HG03378 (cell line): Measurements from ENCODE around the gene BSN.
"Not testable (repeated sequence)": the region's sequence is repeated elsewhere in the genome, so short reads cannot be mapped to it uniquely, and the experiment has no call there.

Experiments used
- ATAC-seq: cut with Tn5 transposase; IDR thresholded peaks from one replicate; pipeline ENCODE4 v1.9.1; 2021; ENCODE audit warnings: mild to moderate bottlenecking, moderate library complexity; ENCODE audit not compliant: unreplicated experiment

Gene BSN

DNA sequence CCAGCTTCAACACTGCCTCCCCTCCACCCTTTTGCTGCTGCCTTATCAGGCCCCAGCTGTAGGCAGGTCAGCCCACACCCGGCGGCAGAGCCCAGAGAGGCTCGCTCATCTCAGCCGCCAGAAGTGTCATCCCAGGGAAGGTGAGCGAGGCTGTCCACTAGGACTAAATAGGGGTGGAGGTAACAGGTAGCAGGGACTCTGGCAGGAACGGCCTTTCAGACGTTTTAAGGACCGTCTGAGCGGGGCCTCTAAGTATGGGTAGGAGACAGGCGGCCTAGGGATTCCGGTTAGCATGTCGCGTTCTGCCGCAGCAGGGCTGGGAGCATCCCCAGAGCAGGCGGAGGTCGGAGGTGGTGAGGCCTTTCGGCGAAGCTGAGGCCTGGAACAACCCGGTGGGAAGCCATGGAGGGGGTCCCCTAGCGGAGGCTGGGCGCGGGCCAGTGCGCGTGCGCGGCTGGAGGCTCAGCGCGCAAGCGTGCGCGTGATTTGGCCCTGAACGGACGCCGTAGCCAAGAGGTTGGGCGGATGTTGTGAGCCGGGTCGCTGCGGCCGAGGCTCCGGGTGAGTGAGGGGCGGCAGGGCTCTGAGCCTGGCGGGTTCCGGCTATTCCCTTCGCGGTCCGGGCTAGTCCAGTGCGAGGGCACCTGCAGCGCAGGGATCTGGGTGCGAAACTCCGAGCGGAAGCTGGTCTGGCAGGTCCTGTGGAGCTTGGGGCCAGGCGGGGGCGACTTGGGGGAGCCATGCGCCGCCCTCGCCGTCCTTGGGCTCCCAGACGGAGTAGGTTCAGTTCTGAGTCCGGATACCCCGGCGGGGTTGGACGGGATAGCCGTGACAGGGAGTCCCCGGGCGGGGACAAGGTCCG, 135.0 kb downstream of the BSN start, which contains the start of the genes MST1 and RNF123:
TSS of gene MST1 (minus strand) at position 429 of the 862 bp plus-strand sequence. CDS start 783 bp downstream, outside the sequence.
TSS of gene RNF123 (plus strand) at position 512 of the 862 bp plus-strand sequence. CDS start 1,609 bp downstream, outside the sequence.
- ATAC-seq: peak; percentile 36

DNA sequence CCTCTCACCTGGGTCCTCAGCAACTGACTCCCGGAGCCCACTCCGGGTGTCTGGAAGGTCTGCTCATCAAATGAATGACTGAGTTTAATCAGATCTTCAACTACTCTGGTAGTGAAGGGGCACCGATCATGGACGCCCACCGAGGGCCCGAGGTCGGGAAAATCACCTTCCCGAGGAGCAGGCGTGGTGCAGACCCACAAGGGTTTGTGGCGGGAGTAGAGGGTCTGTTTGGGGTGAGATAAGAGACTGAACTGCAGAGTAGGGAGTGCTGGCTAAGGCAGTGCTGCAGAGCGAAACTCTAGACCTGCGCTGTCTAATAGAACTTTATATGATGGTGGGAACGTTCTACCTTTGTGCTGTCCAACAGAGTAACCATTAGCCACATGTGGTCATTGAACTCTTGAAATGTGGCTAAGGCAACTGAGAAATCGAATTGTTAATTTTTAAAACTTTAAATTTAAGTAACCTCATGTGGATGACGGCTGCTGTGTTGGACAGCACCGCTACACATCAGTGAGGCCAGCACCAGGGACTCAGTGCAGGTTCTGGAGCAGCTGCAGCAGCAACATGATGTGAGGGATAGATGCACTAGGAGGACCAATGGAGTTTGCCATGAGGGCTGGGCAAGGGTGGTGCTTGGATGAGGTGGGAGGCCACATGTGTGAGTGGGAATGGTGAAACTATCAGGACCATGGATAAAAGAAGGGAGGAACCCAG, 135.8 kb downstream of the BSN start:
- not testable (repeated sequence) for ATAC-seq

DNA sequence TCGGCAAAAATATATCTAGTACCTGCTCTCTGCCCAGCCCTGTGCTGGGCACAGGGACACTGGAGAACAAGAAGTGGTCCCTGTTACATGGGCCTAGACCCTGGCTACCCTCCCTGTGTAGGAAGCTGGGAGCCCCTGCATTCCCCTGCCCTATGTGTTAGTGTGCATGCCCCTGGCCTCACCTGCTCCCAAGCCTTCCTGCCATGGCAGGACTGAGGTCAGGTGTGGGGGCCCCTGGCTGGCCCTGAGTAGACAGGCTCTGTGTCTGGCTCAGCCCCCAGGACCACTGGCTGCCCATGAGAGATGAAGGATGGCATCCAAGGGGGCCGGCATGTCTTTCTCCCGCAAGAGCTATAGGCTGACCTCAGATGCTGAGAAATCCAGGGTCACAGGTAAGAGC, 136.6 kb downstream of the BSN start:
- not testable (repeated sequence) for ATAC-seq

DNA sequence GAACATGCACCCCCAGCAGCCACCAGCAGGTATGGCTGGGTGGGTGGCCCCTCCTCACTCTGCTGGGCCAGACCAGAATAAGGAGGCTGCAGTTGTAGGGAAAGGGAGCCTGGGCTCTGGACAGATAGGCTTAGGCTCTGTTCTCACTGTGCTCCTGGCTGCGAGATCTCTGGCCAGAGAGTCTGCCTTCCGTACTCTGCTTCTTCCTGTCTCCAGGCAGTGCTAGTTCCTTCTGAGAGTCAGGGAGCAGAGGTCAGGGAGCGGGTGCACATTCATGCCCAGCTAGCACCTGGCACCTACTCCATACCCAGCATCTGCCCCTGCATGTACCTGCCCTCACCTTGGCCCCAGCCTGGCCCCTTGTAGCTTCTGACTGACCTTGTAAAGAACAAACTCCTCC, 137.2 kb downstream of the BSN start:
- ATAC-seq: not testable (repeated sequence)

DNA sequence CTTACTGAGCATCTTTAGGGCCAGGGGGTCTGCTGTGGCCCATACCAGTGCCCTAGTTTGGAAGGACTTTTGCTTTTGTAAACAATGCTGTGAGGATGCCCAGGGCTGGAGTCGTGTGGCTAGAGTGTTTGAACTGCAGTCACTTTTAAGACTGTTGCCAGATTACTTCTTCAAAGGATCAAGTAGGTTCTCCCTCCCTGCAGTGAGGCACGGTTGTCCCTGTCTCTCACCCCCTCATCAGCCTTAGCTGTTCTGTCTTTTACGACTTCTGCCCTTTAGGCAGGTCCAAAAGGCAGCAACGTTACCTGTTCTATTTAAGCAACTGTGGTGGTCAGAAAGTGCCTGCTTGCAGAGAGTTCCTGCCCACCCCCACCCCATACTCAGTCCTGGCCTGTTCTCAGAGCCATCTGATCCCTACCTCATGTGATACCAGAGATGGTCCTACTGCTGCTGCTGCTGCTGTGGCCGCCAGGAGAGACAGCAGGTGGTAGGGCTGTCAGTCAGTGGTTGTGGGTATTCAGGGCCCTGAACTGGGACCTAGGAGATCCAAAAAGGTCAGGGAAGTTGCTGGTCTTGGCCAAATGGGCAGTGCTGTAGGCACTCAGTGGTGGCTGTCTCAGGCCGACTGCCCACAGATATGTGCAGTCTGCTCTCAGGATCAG, 140.3 kb downstream of the BSN start:
- ATAC-seq: not testable (repeated sequence)

DNA sequence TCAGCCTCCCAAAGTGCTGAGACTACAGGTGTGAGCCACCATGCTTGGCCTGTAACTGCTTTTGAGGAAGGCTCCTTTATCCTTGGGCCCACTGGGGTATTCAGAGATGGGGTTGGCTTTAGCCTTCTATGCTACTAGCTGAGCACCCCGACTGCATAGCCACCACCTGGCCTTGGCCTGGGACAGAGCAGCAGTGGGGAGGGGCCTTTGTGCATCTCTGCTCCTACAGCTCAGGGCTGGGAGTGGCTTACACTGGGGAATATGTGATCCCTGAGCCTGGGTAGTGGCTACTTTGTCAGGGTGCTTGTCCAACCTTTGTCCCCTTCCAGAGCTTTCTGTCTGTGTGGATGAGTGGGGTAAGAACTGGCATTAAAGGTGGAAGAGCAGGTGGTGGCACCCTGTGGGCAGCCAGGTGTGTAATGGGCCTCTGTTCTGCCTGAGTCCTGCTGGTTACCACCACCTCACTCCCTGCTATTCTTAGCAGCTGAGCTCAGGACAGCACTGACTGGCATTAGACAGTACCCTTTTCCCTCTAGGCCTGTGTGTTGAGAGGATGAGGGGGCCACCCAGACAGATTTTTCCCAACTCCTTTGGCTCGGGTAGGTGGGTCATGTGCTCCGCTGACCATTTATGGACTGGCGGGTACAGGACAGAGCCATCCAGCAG, 141.2 kb downstream of the BSN start:
- not testable (repeated sequence) for ATAC-seq

DNA sequence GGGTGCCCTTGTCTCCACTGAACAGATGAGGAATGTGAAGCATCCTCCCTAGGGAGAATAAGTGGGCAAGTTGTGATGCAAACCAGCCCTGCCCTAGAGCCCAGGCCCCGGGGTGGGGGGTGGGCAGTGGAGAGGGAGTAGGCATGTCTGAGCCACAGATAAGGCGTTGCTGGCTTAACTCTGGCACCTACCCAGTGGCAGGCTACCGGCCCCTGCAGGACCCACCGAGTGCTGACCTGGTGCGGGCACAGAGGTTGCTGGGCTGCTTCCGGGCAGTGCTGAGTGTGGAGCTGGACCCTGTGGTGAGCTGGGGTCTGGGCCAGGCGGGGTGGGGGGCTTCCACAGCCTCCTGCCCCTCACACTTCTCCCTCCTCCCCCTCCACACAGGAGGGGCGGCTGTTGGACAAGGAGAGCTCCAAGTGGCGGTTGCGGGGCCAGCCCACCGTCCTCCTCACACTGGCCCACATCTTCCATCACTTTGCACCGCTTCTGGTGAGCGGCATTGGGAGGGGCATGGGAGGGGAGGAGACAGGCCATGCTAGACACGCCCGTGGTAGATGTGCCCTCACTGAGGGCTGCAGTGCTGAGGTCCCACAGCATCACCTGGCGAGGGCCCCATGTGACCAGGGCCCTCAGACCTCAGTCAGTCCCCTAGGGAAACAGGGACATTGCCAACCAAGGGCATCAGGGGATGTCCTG, 145.2 kb downstream of the BSN start:
- ATAC-seq: no peak

DNA sequence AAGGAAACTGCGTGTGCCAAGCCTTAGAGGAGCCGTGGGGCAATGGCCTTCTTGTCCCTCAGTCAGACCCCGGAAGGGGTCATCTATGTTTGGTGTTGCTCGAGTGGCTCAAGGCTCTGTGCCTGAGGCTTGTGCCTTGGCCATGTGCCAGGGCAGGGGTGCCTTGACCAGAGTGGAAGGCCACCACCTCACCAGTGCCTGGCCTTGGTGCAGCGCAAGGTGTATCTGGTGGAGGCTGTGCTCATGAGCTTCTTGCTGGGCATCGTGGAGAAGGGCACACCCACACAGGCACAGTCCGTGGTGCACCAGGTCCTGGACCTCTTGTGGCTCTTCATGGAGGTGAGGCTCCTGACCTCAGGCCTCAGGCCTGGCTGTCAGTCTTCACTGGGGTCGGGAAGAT, 145.7 kb downstream of the BSN start:
- no peak for ATAC-seq

DNA sequence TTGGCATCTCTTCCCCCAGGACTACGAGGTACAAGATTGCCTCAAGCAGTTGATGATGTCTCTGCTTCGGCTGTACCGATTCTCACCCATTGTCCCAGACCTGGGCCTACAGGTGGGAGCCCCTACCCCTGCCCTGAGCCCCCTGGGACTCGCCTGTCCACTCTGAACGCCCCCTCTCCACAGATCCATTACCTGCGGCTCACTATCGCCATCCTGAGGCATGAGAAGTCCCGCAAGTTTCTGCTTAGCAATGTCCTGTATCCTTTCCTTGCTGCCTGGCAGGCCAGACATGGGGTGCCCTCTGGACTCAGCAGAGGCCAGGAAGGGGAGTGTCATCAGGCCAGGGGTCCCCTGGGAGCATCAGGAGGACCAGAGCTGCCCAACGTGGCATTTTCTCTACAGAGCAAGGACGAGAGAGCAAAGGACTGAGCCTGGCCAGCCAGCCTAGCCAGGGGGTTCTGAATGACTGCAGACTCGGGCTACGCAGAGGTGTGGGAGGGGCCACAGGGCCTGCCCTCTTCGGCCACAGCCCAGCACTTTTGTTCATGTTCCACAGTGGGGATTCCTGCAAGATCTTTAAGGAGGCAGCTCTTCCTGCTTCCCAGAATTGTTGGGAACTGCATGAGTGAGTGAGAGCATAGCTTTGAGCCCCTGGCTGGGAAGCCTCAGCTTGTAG, 146.3 kb downstream of the BSN start:
- no peak for ATAC-seq

DNA sequence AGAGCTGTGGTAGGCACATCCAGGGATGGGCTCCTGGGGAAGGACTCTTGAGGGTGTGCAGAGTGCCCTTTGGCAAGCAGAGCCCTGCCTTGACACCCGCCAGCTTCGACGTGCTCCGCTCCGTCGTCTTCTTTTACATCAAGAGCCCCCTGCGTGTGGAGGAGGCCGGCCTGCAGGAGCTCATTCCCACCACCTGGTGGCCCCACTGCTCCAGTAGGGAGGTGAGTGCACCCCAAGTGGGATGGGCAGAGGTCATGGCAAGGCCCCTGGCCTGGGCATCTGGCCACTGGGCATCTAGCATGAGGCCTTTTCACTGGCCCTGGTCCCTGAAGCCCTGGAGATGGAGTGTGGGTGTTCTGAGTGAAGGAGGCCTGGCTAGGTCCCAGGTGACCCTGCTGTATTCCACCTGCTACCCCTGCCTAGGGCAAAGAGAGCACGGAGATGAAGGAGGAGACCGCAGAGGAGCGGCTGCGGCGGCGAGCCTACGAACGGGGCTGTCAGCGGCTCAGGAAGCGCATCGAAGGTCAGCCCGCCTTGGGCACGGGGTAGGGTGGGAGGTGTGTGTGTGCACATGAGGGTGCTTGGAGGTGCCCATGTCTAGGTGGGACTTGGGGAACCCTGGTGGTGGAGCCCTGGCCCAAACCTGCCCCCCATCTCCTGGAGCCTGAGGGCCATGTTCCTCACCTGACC, 147.3 kb downstream of the BSN start:
- ATAC-seq: no peak

DNA sequence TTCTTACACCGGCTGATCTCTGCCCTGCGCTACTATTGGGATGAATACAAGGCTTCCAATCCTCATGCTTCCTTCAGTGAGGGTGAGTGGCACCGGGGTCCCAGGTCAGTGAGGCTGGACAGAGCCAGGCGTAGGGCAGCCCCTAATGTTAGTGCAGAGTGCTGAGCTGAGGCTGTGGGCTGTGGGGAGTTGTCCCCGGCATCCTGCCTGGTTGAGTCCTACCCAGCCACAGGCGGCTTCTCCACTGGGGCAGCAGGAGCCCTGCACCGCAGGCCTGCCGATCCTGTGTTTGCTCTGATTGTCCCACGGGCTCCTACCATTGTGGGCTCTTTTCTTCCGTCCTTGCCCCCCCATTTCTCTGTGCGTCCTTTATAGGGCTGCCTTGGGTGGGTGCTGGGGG, 148.4 kb downstream of the BSN start:
- ATAC-seq: no peak

DNA sequence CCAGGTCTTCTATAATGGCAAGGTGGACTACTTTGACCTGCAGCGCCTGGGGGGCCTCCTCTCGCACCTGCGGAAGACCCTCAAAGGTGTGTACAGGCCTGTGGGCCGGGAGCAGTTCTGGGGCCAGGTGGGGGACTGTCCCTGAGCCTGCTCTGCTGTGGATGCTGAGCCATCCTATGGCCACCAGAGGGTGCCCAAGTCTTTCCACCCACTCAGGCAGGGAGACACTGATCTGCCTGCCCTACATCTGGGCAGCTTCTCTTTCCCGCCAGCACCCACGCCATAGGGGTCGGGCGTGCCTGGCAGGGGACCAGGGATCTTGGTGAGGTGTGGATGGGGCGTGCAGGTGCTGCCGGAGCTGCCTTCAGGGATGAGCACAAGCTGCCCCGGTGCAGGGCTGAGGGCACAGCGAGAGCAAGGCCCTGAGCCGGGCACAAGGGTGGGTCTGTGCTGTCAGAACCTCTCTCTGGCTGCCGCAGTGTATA, 149.2 kb downstream of the BSN start:
- ATAC-seq: no peak

DNA sequence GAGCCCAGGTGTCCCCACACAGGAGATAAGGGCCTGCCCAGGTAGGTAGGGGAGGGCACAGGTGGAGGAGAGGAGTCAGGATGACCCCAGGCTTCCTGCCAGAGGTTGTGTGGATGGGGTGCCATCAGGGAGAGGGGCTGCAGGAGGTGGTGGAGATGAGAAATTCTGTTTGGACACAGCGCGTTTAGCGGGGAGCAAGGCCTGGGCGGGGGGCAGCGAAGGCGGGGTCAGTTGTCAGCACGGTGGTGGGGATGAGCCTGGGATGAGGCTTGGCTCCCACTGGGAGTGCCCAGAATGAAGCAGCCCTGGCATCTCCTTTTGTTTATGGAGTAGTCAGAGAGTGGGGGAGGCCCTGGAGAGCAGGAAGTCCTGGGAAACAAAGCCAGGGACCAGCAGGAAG, 149.7 kb downstream of the BSN start:
- no peak for ATAC-seq

DNA sequence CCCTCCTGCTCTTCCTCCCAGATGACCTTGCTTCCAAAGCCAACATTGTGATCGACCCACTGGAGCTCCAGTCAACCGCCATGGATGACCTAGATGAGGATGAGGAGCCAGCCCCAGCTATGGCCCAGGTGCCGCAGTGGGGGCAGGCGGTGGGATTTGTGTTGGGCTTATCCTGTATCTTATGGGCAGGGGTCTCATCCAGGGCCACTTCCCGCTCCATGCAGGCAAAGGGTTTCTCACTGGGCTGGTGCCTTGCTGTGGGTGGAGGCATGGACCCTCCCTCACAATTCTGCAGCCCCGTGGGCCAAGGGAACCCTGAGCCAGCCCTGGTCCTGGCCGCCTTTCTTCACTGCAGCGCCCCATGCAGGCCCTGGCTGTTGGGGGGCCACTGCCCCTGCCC, 150.4 kb downstream of the BSN start:
- ATAC-seq: no peak

DNA sequence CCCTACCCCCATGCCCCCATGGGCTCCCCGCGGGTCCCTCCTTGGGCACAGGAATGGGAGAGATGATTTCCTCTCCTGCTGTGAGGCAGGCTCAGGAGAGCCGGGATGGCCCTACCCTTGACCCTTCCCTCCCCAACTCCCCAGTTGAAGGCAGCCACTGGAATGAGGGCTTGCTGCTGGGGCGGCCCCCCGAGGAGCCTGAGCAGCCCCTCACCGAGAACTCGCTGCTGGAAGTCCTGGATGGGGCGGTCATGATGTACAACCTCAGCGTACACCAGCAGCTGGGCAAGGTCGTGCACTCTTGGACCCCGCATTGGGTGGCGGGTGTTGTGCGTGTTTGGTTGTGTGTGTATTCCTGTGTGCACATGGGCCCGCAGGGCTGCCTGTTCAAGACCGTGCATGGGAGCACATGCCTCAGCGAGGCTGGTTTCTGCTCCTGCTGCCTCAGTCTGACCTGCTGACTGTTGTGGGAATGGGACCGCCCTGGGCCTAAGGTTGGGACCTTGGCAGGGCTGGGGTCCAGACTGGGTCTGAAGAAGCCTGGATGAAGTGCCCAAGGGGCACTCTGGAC, 151.2 kb downstream of the BSN start:
- no peak for ATAC-seq

DNA sequence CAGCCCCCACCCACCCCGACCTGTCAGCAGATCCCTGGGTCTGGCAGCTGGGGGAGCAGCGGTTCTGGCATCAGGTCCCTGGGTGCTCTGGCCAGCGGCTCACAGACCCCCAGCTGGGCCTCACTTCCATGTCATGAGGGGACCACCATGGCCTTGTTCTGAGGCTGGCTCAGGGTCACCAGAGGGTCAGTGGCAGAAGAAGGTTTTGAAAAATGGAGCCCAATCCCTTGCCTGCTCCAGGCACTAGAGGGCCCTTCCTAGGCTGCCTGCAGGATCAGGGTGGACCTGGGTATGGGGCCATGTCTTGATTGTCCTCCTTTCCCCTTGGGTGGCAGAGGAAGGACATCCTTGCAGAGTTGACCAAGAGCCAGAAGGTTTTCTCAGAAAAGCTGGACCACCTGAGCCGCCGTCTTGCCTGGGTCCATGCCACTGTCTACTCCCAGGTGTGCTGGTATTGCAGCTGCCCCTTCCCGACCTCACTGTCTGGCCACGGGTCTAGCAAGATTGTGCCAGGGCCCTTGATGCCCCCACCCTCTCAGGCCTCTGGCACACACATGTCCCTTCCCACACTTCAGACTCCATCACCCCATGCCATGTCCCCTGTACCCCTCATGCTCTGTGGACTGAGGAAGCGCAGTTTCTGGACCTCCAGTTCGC, 152.3 kb downstream of the BSN start:
- no peak for ATAC-seq

DNA sequence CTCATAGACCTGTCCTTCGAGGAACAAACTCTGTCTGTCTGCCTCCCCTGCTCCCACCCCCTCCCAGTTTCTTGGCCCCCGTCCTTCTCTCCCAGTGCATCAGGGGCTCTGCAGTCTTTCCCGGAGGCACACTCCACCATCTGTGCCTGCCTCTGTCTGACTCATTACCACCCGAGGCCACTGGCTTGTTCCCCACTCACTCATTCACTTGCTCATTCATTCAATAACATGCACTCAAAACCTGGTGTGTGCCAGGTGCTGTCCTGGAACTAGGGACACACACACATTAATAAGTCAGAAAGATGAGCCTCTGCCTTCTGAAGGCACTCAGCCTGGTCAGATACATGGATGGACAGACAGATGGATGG, 152.8 kb downstream of the BSN start:
- ATAC-seq: no peak

DNA sequence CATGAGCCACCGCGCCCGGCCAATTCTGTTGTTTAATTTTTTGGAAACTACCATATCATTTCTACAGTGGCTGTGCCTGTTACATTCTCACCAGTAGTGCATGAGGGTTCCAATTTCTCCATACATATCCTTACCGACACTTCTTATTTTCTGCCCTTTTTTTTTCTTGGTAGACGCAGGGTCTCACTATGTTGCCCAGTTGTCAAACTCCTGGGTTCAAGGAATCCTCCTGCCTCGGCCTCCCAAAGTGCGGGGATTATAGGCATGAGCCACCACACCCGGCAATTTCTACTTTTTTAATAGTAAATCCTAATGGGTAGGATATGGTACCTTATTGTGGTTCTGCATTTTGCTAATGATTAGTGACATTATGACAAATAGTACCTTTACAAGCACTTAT, 155.6 kb downstream of the BSN start:
- no peak for ATAC-seq
